OCI-LY1 (cell line): ENCODE results near the gene MTG2.

ENCODE experiments used
- CTCF ChIP-seq: fragments of 200-600 bp; sonication (generic), shearing (Covaris generic); IDR thresholded peaks from 2 replicates; pipeline ENCODE4 v1.5.1; 2017; ENCODE audit warnings: mild to moderate bottlenecking, antibody characterized with exemption, low read length, moderate library complexity, mixed read lengths
- EZH2 ChIP-seq: fragments of 200-600 bp; sonication (generic), shearing (Covaris generic); IDR thresholded peaks from 2 replicates; pipeline ENCODE4 v1.8.0; 2017; ENCODE audit warnings: borderline replicate concordance, mixed run types, mild to moderate bottlenecking, antibody characterized with exemption, low read length, moderate library complexity, mixed read lengths

GRCh38 chr20:62211216-62211615 is 28.4 kb downstream of the MTG2 start:
- TF ChIP-seq CTCF (no peak), EZH2 (no peak)
